Stimulated activated CD4-positive, alpha-beta T cell treated with anti-CD3 and anti-CD28 coated beads, Interleukin-12 subunit alpha, Interleukin-12 subunit beta, amount 100 ng/mL, for 24 hours (primary cell): ENCODE results near the gene IFI27L2.

ENCODE experiments used
- DNase-seq, 2 experiments: peaks; one replicate each; pipeline ENCODE4 v3.0.0-alpha.2; 2020; ENCODE audit warnings: low read depth in 2 of 2

IFI27L2 gene

DNA sequence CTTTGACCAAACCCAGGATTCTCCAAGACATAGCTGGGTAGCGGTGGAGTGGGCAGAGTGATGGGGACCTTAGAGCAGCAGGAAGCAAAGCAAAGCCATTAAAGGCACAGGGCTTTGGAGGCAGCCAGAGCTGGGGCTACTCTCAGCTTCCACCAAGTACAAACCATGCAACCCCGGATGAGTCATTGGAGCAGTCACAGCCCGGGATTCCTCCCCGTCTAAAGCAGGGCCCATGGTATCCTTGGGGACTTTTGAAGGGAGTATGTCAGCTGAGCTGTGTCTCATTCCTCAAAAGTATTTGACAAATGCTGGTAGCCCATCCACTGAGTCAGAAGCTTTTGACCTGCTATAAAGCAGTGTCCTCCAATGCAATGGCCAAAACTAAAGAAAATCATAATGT, 28.6 kb downstream of the IFI27L2 start:
- DNase-seq, result no peak

DNA sequence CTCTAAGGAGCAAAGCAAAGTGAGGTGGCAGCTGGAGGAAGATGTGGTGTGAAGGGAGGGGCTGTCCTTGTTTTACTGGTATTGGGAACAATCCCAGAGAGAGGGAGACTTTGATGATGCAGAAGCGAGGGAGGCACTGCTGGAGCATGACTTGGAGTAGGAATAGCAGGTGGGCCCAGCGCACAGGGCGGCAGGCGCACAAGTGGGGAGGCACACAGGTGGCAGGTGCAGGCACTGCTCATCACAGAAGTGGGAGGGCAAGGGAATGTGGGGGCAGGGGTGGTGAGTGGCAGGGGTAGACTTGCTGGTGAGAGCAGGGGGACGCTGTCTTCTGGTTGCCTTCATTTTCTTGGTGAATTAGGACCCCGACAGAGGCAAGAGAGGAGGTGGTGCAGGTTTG, 30.4 kb downstream of the IFI27L2 start:
- no peak for DNase-seq

DNA sequence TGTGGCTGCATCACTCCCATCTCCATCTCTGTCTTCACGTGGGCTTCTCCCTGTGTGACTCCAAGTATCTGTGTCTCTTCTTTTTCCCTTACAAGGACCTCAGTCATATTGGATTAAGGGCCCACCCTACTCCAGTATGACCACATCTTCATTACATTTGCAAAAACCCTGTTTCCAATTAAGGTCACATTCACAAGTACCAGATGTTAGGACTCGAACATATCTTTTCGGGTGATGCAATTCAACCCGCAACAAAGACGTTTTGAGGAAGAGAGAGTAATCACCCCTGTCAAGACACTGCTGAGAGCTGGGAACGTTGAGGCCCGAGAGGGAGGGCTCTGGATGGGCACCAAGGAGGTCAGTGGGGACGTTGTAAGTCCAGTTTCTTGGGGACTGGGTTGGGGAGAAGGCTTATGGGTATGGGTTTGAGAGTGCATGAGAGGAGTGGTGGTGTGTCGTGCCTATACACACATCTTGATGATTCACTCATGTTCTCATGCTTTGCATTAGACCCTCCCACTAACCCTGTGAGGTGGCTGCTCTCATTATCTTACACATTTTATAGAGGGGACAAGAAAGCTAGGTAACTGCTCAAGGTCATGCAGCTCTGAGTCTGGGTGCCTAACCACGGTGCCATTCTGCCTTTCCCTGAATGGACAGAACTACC, 30.9 kb downstream of the IFI27L2 start:
- no peak for DNase-seq

DNA sequence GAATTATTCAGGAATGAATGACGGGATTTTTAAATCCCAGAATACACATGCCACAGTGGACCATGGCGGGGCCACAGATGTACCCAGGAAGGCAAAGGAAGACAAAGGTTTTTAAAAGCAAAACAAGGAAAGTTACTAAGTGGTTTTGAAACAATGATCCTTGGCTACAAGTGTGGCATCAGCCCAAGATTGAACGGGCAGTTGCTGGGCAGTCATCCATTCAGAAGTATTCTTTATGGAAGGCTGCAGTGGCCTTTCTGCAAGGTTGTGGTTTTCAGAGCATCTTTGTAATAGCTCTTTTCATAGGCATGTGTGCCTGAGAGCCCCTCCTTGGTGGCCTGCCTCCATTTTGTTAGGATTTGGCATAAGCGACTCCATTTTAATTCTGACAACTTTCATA, 32.3 kb downstream of the IFI27L2 start:
- DNase-seq, result no peak

DNA sequence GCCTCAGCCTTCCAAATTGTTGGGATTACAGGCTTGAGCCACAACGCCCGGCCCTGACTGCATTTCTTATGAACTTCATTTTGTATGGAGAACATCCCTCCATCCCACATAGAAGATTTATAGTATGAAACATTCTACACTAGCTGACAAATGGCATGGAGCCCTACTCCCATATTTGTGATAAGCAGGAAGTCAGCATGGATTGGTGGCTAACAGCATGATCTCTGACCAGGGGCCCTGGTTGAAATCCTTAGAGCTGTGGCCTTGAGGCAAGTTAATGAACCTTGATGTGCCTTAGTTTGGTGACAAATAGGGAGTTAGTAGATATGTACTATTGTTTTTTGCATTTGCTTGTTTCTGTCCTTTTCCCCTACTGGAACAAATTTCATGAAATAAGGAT, 36.0 kb downstream of the IFI27L2 start:
- no peak for DNase-seq

DNA sequence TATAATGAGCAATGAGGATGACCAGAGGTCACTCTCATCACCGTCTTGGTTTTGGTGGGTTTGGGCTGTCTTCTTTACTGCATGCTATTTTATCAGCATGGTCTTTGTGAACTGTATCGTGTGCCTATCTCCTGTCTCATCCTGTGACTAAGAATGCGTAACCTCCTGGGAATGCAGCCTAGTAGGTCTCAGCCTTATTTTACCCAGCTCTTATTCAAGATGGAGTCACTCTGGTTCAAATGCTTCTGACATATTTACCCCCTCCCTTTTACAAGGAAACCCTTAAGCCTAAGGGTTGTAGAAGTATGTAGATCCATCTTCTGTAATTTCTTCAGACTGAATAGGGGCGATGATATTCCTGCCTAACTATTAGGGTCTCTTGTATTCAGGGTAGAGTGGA, 39.9 kb downstream of the IFI27L2 start:
- DNase-seq, result no peak

DNA sequence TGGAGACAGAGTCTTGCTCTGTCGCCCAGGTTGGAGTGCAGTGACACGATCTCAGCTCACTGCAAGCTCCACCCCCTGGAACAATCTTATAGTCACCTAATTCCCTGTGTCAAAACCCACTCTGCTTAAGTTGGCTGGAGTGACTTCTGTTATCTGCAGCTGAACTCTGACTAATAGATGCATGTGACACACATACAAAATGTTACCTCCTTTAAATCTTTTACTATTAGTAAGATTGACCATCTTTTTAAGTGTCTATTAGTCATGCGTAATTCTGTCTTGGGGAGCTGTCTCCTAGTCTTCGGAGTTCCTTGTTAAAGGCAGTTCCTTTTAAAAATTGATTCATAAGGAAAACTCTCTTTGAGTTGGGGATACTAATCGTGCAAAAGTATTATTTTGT, 40.9 kb downstream of the IFI27L2 start:
- DNase-seq, result no peak

DNA sequence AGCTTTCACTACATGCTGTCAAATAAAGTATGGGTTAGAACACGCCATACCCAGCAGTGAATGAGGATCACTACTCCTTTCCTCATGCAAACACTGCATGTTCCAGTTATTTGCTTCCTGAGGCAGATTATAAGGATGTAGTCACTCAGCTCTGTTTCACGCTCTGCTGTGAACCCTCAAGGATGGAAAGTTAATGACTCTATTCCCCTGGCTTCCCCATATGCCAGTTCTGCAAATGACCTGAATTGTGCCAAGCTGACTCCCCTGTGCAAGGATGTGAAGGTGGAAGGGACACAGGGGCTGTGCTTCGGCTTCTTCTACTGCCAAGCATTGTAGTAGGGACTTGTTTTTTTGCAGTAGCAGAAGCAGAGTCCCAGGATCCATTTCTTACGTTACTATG, 41.5 kb downstream of the IFI27L2 start:
- DNase-seq, result no peak

DNA sequence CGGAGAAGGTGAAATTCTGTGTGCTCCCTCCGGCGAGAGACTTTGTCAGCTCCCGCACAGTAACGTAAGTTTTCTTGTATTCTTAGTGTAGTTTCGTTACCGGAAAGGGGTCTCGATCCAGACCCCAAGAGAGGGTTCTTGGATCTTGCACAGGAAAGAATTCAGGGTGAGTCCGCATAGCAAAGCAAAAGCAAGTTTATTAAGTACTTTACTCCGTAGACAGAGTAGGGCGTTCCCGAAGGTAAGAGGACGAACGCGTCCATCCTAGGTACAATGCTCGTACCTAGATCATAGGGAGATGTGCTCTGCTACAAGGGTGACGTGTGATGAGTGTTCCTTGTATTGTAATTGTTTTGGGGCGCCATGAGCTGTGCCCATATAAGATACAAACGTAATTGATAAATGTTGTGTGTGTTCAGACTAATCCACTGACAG, 48.0 kb downstream of the IFI27L2 start:
- no peak for DNase-seq

DNA sequence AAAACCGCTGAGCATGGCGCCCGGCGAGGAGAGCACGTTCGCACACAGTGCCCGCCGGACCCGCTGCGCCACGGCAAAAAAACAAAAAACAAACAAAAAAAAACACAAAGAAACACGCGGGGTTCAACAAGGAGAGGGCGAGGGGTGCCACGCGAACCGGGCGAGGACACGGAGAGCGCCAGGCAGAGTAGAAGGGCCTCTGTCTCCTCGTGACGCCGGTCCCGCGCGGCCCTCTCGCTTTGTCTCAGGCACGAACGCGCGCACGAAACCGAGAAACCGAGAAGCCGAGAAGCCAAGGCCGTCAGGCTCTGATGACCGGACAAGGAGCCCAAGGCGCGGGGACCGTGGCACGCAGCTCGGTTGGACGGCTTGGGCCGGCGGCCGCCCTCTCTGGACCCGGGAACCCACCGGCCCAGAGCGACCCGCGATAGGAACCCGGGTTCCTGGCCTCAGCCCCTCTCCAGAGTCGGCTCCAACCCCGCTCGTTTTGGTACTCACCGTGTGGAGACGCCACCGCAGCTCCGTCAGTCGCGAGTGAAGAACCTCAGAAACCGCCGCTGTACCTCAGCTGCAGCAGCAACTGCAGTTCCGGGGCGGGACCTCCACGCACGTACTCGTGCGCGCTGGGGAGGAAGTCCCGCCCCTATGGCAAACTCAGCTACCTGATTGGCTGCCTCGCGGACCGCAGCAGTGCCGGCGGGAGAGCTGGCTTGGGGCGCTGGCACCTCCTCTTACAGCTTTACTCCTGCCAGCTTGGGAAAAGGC, 48.6 kb downstream of the IFI27L2 start, which contains the start of the genes DDX24 and IFI27L1:
TSS of gene DDX24 (minus strand) at position 582 of the 765 bp plus-strand sequence. CDS start 1,460 bp downstream, outside the sequence.
TSS of gene IFI27L1 (plus strand) at position 690 of the 765 bp plus-strand sequence. CDS start 15,628 bp downstream, outside the sequence.
- DNase-seq, result peak; percentile 94 to 96

DNA sequence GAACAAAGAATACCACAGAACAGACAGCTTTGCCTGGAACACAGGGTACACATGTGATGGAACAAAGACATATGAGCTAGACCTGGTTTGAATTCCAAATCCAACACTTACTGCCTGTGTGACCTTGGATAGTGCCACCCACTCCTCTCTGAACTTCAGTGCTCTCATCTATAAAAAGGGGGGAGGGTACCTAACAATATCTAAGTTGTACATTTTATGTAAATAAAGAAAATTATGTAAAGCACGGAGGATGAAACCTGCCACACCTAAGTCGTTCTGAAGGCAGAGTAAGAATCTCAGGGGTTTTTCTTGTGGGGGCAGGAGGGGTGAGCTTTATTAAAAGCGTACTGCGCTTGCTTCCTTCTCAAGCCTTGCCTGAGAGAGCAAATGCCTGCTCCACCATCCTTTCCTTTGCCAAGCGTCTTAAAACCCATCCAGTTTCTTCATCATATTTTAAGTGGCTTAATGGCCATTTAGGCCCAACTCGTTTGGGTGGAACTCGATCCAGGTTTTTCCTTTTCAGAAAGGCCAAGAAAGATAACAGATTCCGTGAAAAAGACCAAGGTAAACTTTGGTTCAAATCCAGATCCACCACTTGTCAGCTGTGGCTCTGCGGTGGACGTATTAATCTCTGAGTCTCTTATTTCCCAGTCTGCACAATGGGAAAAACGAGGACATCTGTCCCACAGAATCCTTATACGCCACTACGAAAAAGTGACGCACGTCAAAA, 49.3 kb downstream of the IFI27L2 start:
- DNase-seq, result no peak

DNA sequence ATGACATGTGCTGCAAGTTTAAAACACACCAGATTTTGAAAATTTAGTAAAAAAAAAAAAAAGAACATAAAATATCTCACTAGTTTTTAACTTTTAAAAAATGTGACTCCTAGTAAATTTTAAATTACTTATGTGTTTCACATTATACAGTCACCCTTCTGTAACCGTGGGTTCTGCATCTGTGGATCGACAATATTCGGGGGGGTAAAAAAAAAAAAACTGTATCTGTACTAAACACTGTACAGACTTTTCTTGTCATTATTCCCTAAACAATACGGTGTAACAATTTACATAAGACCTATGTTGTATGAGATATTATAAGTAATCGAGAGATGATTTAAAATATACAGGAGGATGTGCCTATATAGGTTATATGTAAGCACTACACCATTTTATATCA, 51.6 kb downstream of the IFI27L2 start:
- no peak for DNase-seq
